ENCODE data around the gene SPACA6.

Gene SPACA6

GRCh38 chr19:51688671-51689571, 4.2 kb upstream of the SPACA6 start:
- DNase-seq (ENCODE audit: low spot score) = no peak

- DNase-seq (ENCODE audit: low spot score) = no peak
These were observed 3.2 kb upstream of the SPACA6 start for GRCh38 chr19:51689751-51690453.

- DNase-seq (ENCODE audit: low spot score) = no peak
These were observed 2.6 kb upstream of the SPACA6 start for GRCh38 chr19:51690454-51691073.

GRCh38 chr19:51691074-51691583, 2.0 kb upstream of the SPACA6 start:
- DNase-seq (ENCODE audit: low spot score) = no peak

GRCh38 chr19:51691584-51692428, 1.3 kb upstream of the SPACA6 start:
- DNase-seq (ENCODE audit: low spot score) = no peak

GRCh38 chr19:51692468-51692867, 662 bp upstream of the SPACA6 start:
- no peak for DNase-seq (ENCODE audit: low spot score)

GRCh38 chr19:51693819-51694218, 689 bp downstream of the SPACA6 start:
- DNase-seq (ENCODE audit: low spot score) = no peak

- no peak for DNase-seq (ENCODE audit: low spot score)
These were observed 1.4 kb downstream of the SPACA6 start for GRCh38 chr19:51694318-51695085.

- no peak for DNase-seq (ENCODE audit: low spot score)
These were observed 2.0 kb downstream of the SPACA6 start for GRCh38 chr19:51695088-51695487.

- DNase-seq (ENCODE audit: low spot score) = no peak
These were observed 2.7 kb downstream of the SPACA6 start for GRCh38 chr19:51695702-51696315.

- DNase-seq (ENCODE audit: low spot score) = no peak
These were observed 3.5 kb downstream of the SPACA6 start for GRCh38 chr19:51696606-51697005.

- no peak for DNase-seq (ENCODE audit: low spot score)
These were observed 4.1 kb downstream of the SPACA6 start for GRCh38 chr19:51697169-51697776.

GRCh38 chr19:51698296-51698695, 5.2 kb downstream of the SPACA6 start:
- DNase-seq (ENCODE audit: low spot score) = no peak

GRCh38 chr19:51699170-51699569, 6.0 kb downstream of the SPACA6 start:
- DNase-seq (ENCODE audit: low spot score) = no peak

GRCh38 chr19:51701468-51702100, 8.5 kb downstream of the SPACA6 start:
- DNase-seq (ENCODE audit: low spot score) = no peak

- peak; percentile 25 for DNase-seq (ENCODE audit: low spot score)
These were observed 9.1 kb downstream of the SPACA6 start for GRCh38 chr19:51702103-51702824.

- DNase-seq (ENCODE audit: low spot score) = no peak
These were observed 9.9 kb downstream of the SPACA6 start for GRCh38 chr19:51702825-51703574.
